Activated CD4-positive, alpha-beta T cell treated with anti-CD3 and anti-CD28 coated beads for 48 hours (primary cell): ENCODE data around the gene FTH1.
"Not testable (repeated sequence)": the region's sequence is repeated elsewhere in the genome, so short reads cannot be mapped to it uniquely, and the experiment has no call there.

Source experiments
- DNase-seq: peaks from one replicate; pipeline ENCODE4 v3.0.0-alpha.2; 2020

The FTH1 gene

GRCh38 chr11:61967116-61967923 lies at the start of gene FTH1:
Gene FTH1 (minus strand): TSS chr11:61967634. CDS start chr11:61967425, 209 bp downstream.
- peak; percentile 89 for DNase-seq

- DNase-seq = no peak
Measured at GRCh38 chr11:62015615-62016014, 48.2 kb upstream of the FTH1 start.

- DNase-seq = no peak
Measured at GRCh38 chr11:62013537-62014476, 46.4 kb upstream of the FTH1 start.

- DNase-seq = no peak
Measured at GRCh38 chr11:62012832-62013461, 45.5 kb upstream of the FTH1 start.

GRCh38 chr11:62012451-62012831 lies 45.0 kb upstream of the FTH1 start:
- DNase-seq = no peak

- DNase-seq = no peak
Measured at GRCh38 chr11:62011881-62012280, 44.4 kb upstream of the FTH1 start.

GRCh38 chr11:62010935-62011528 lies 43.6 kb upstream of the FTH1 start:
- DNase-seq = no peak

- no peak for DNase-seq
Measured at GRCh38 chr11:62008193-62008592, 40.8 kb upstream of the FTH1 start.

GRCh38 chr11:62004473-62004872 lies 37.0 kb upstream of the FTH1 start:
- DNase-seq = no peak

GRCh38 chr11:62002283-62002682 lies 34.8 kb upstream of the FTH1 start:
- DNase-seq = not testable (repeated sequence)

- DNase-seq = no peak
Measured at GRCh38 chr11:62001450-62002191, 34.2 kb upstream of the FTH1 start.

GRCh38 chr11:62000539-62001446 lies 33.4 kb upstream of the FTH1 start:
- no peak for DNase-seq

GRCh38 chr11:61999141-61999975 lies 31.9 kb upstream of the FTH1 start:
- DNase-seq = no peak

- DNase-seq = no peak
Measured at GRCh38 chr11:61996933-61997332, 29.5 kb upstream of the FTH1 start.

- DNase-seq = no peak
Measured at GRCh38 chr11:61994981-61995380, 27.5 kb upstream of the FTH1 start.

GRCh38 chr11:61985869-61986268 lies 18.4 kb upstream of the FTH1 start:
- DNase-seq = no peak

- no peak for DNase-seq
Measured at GRCh38 chr11:61983419-61983818, 16.0 kb upstream of the FTH1 start.

GRCh38 chr11:61980783-61981541 lies 13.5 kb upstream of the FTH1 start:
- no peak for DNase-seq
